GM20000 (cell line): Measurements from ENCODE around the gene GRM1.

Experiments used
- DNase-seq: peaks from one replicate; pipeline ENCODE4 v3.0.0; 2012; ENCODE audit warnings: low spot score
- CTCF ChIP-seq: IDR thresholded peaks from 2 replicates; pipeline ENCODE4 v1.5.1; 2012; ENCODE audit warnings: mild to moderate bottlenecking, control low read depth; ENCODE audit errors: extremely low read depth, missing control alignments

GRM1 gene

GRCh38 chr6:146209942-146210341 lies 181.1 kb downstream of the GRM1 start:
- DNase-seq = no peak
- no peak for TF ChIP-seq CTCF

GRCh38 chr6:146210406-146211083 lies 181.7 kb downstream of the GRM1 start:
- no peak for TF ChIP-seq CTCF
- DNase-seq = no peak

- TF ChIP-seq CTCF = no peak
- DNase-seq = peak; percentile 3
Observed at GRCh38 chr6:146211646-146212045, 182.8 kb downstream of the GRM1 start.

- no peak for TF ChIP-seq CTCF
- no peak for DNase-seq
Observed at GRCh38 chr6:146212781-146213180, 183.9 kb downstream of the GRM1 start.

- DNase-seq = no peak
- TF ChIP-seq CTCF = no peak
Observed at GRCh38 chr6:146219101-146219500, 190.2 kb downstream of the GRM1 start.

- no peak for DNase-seq
- TF ChIP-seq CTCF = no peak
Observed at GRCh38 chr6:146224449-146224848, 195.6 kb downstream of the GRM1 start.

GRCh38 chr6:146224988-146225387 lies 196.1 kb downstream of the GRM1 start:
- no peak for TF ChIP-seq CTCF

More at GRCh38 chr6:146224988-146225387, 196.1 kb downstream of the GRM1 start:
- DNase-seq = no peak
